ENCODE results near the gene REP15. TPM values are rescaled to one million over a fixed set of nuclear protein-coding genes. Genes with fewer than 3 reads are reported as not detected.

Gene REP15
- total and polyA plus RNA-seq, 2 donors (not counting 1 experiment from before 2014, with no cell fraction given) = 0.78 to 0.99 TPM

- Histone ChIP-seq H3K4me2 (ENCODE audit: extremely low read depth, insufficient read depth, low read length) (no peak overlapping the region), H3K79me2 (ENCODE audit: control insufficient read depth, insufficient read depth, low read length) (no peaks in the 10 kb centered on the region), H3K9ac (ENCODE audit: insufficient read depth, low read length) (no peak overlapping the region), H3K27ac (ENCODE audit: insufficient read depth, low read length) (no peak overlapping the region), H3K27me3 (ENCODE audit: control insufficient read depth, insufficient read depth, low read length) (no peaks in the 10 kb centered on the region), H3K4me1 (ENCODE audit: control insufficient read depth, extremely low read depth, insufficient read depth, low read length) (no peaks in the 10 kb centered on the region), H3K36me3 (ENCODE audit: control insufficient read depth, insufficient read depth, low read length) (peaks cover 6% of the 10 kb centered on the region), H3K4me3 (replicated peaks in 1 of 4; ENCODE audit: control extremely low read depth in 1 of 4, insufficient read depth in 1 of 4, low read depth in 3 of 4, low read length in 4 of 4) (no peak overlapping the region), H3K9me3 (ENCODE audit: control insufficient read depth, insufficient read depth, low read depth, low read length) (no peaks in the 10 kb centered on the region), H4K20me1 (ENCODE audit: control insufficient read depth, extremely low read depth, insufficient read depth, low read length) (no peaks in the 10 kb centered on the region), H2AFZ (ENCODE audit: low read length) (no peak overlapping the region)
- TF ChIP-seq EZH2 (IDR thresholded peaks at IDR 0.05; ENCODE audit: low read length, missing control alignments) (no peak), CTCF (conservative IDR thresholded peaks at IDR 0.05 in 1 of 2, IDR thresholded peaks at IDR 0.05 in 1 of 2; ENCODE audit: low read depth in 1 of 2, low read length in 2 of 2) (no peak)
- DNase-seq (ENCODE audit: low read depth in 2 of 2) = peak; percentile 15 to 25
Observed at GRCh38 chr12:27682534-27682933, 13.7 kb upstream of the REP15 start.

GRCh38 chr12:27685274-27685673 is 11.0 kb upstream of the REP15 start:
- Histone ChIP-seq H3K27me3 (ENCODE audit: control insufficient read depth, insufficient read depth, low read length) (no peaks in the 10 kb centered on the region), H3K79me2 (ENCODE audit: control insufficient read depth, insufficient read depth, low read length) (no peaks in the 10 kb centered on the region), H3K36me3 (ENCODE audit: control insufficient read depth, insufficient read depth, low read length) (peaks cover 16% of the 10 kb centered on the region), H3K9me3 (ENCODE audit: control insufficient read depth, insufficient read depth, low read depth, low read length) (no peaks in the 10 kb centered on the region), H3K4me2 (ENCODE audit: extremely low read depth, insufficient read depth, low read length) (no peak overlapping the region), H4K20me1 (ENCODE audit: control insufficient read depth, extremely low read depth, insufficient read depth, low read length) (no peaks in the 10 kb centered on the region), H2AFZ (ENCODE audit: low read length) (no peak overlapping the region), H3K9ac (ENCODE audit: insufficient read depth, low read length) (no peak overlapping the region), H3K4me1 (ENCODE audit: control insufficient read depth, extremely low read depth, insufficient read depth, low read length) (no peaks in the 10 kb centered on the region), H3K4me3 (replicated peaks in 1 of 4; ENCODE audit: control extremely low read depth in 1 of 4, insufficient read depth in 1 of 4, low read depth in 3 of 4, low read length in 4 of 4) (no peak overlapping the region), H3K27ac (ENCODE audit: insufficient read depth, low read length) (no peak overlapping the region)
- TF ChIP-seq EZH2 (IDR thresholded peaks at IDR 0.05; ENCODE audit: low read length, missing control alignments) (no peak), CTCF (conservative IDR thresholded peaks at IDR 0.05 in 1 of 2, IDR thresholded peaks at IDR 0.05 in 1 of 2; ENCODE audit: low read depth in 1 of 2, low read length in 2 of 2) (no peak)
- no peak for DNase-seq (ENCODE audit: low read depth in 2 of 2)

- H3K27me3 ChIP-seq (ENCODE audit: control insufficient read depth, insufficient read depth, low read length) = no peaks in the 10 kb centered on the region
- H3K4me1 ChIP-seq (ENCODE audit: control insufficient read depth, extremely low read depth, insufficient read depth, low read length) = no peaks in the 10 kb centered on the region
- H3K4me2 ChIP-seq (ENCODE audit: extremely low read depth, insufficient read depth, low read length) = no peak overlapping the region
- no peak for DNase-seq (ENCODE audit: low read depth in 2 of 2)
- no peaks in the 10 kb centered on the region for H3K79me2 ChIP-seq (ENCODE audit: control insufficient read depth, insufficient read depth, low read length)
- H2AFZ ChIP-seq (ENCODE audit: low read length) = no peak overlapping the region
- peaks cover 16% of the 10 kb centered on the region for H3K36me3 ChIP-seq (ENCODE audit: control insufficient read depth, insufficient read depth, low read length)
- H3K27ac ChIP-seq (ENCODE audit: insufficient read depth, low read length) = no peak overlapping the region
- no peak overlapping the region for H3K9ac ChIP-seq (ENCODE audit: insufficient read depth, low read length)
- H3K4me3 ChIP-seq (replicated peaks in 1 of 4; ENCODE audit: control extremely low read depth in 1 of 4, insufficient read depth in 1 of 4, low read depth in 3 of 4, low read length in 4 of 4) = no peak overlapping the region
- H4K20me1 ChIP-seq (ENCODE audit: control insufficient read depth, extremely low read depth, insufficient read depth, low read length) = no peaks in the 10 kb centered on the region
- no peaks in the 10 kb centered on the region for H3K9me3 ChIP-seq (ENCODE audit: control insufficient read depth, insufficient read depth, low read depth, low read length)
- TF ChIP-seq EZH2 (IDR thresholded peaks at IDR 0.05; ENCODE audit: low read length, missing control alignments) (no peak), CTCF (conservative IDR thresholded peaks at IDR 0.05 in 1 of 2, IDR thresholded peaks at IDR 0.05 in 1 of 2; ENCODE audit: low read depth in 1 of 2, low read length in 2 of 2) (no peak)
Observed at GRCh38 chr12:27686147-27686546, 10.1 kb upstream of the REP15 start.

Measured in fibroblast of lung (primary cell).